HG03108 (cell line): ENCODE measurements around the gene ADGRF3.
"Not testable (repeated sequence)": the region's sequence is repeated elsewhere in the genome, so short reads cannot be mapped to it uniquely, and the experiment has no call there.

Experiments
- ATAC-seq: cut with Tn5 transposase; IDR thresholded peaks from one replicate; pipeline ENCODE4 v1.9.1; 2021; ENCODE audit warnings: moderate library complexity; ENCODE audit not compliant: unreplicated experiment

ADGRF3 gene

DNA sequence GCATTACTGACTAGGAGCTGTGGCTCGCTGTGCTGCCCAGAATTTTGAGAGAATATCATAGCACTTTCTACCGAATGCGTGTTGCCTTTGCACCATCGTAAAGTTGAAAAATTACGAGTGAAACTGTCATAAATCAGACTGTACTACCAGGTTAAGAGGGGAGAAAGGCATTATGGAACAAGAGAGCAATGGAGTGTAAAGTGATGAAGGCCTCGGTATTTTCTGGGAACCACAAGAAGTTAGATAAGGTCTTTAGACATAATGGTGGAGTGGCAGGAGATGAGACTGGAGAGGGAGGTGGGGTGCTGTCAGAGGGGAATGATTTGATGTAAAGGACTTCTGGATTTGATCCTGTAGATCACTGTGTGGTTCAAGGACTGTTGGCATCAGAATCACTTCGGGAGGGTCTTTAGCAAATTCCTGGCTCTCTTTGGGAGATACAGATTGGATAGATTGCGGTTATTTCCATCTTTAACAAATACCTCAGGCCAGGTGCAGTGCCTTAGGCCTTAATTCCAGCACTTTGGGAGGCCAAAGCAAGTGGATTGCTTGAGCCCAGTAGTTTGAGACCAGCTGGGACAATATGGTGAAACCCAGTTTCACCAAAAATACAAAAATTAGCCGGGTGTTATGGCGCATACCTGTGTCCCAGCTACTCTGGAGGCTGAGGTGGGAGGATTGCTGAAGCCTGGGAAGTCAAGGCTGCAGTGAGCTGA lies 4.9 kb upstream of the ADGRF3 start:
- no peak for ATAC-seq

DNA sequence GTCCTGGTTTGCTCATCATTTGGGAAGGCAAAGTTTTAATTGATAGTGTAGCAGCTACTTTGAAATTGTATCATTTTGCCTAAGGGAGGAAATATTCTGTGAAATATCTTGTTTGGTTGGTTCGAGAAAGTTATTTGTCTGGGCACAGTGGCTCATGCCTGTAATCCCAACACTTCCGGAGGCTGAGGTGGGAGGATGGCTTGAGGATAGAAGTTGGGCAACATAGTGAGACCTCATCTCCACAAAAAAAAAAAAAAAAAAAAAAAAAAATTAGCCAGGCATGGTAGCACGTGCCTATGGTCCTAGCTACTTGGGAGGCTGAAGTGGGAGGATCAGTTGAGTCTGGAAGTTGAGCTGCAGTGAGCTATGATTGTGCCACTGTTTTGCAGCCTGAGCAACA lies 3.1 kb upstream of the ADGRF3 start:
- no peak for ATAC-seq

DNA sequence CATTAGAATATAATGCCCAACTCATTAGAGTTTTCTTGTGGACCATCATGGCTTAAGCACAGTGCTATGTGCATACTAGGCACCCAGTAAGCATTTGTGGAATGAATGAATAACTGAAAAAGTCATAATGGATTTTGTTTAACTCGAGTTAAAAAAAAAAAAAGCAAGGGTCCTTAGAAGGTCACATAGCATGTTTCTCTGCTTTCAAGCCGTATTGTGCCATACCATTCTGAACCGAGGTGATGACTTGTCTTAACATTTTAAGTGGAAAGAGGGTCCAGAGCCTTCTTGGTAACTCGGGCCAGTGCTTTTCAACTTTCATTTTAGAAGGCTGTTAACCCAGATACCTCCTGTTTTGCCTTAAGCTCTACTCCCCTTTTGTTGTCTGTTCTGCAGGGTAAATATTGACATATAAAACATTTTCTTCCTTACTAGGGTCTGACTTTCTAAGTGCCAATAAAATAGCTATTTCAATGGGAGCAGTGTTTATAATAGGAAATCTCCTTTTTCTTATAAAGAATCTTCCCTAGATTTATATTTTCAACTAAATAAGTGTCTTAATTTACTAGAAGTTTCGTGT lies 787 bp upstream of the ADGRF3 start:
- ATAC-seq: no peak

DNA sequence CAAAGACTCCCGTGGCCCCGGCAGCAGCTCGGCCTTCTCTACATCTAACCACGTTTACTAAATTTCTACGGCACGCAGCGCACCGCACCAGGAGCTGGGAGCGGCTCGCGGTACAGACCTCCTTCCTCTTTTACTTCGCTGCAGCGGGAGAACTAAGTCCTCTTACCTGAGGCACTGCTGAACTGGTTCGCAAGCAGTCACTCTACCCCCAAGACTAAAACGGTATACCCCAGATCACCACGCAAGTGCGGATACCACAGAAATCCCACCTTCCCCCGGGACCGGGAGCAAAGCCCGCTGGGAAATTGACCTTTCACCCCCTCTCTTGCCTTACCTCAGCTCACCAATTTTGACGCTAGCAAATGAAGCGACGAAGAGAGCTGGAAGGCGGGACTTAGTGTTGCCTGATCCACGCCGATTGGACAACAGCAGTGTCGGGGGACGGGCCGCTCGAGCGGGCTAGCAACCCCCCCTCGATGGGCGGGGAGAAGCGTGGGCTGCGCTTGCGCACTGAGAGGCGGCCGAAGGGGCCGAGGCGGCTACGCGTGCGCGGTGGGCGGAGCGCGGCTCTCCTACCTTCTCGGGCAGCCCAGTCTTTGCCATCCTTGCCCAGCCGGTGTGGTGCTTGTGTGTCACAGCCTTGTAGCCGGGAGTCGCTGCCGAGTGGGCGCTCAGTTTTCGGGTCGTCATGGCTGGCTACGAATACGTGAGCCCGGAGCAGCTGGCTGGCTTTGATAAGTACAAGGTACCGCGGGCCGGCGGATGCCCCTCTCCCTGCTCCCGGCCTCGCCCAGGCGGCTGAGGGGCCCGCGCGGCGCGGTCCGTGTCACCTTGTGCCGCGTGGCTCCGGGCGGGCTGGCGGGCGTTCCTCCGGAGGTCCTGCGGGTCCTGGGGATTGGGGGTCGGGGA lies 790 bp downstream of the ADGRF3 start, which contains the start of gene SELENOI:
Gene SELENOI, plus strand, starts transcription at position 599 of the 909 bp plus-strand sequence. Its CDS starts 90 bp downstream, at position 689.
- peak; percentile 92 for ATAC-seq

DNA sequence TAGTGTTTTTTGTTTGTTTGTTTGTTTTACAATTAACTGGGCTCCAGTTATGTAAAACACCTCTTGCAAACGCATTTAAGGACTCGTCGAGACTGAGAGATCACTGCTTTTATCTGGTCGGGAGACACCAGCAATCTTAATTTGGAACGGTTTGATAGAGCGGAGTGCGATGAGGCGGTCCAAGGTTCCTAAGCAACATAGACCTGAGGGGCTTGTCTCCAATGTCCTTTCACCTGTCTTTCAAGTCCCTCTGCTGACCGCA lies 1.4 kb downstream of the ADGRF3 start:
- ATAC-seq: no peak

DNA sequence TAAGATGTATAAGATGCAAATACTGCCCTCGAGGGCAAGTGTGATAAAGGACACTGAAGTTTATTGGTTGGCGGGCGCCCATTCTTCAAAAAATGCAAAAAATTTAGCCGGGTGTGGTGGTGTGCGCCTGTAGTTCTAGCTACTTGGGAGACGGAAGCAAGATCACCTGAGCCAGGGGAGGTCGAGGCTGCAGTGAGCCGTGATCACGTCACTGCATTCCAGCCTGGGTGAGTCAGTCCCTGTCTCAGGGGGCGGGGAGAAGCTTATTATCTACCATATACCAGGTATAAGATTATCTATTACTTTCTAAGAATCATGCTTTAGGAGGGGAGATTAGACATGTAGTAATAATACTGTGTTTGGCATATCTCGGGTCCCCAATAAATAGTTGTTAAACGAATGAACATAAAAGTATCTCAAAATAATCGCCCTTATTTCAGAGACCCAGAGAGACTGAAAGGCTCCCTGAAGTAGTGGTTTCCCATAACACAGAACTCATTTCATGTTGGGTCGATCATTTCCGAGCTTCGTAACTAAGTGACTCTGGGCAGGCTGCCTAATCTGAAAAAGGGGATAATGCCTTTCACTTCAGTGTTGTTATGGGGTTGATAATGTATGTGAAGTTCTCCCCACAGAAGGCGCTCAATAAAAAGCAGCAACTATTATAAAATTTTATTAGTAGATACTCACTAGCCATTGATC lies 1.9 kb downstream of the ADGRF3 start:
- no peak for ATAC-seq

DNA sequence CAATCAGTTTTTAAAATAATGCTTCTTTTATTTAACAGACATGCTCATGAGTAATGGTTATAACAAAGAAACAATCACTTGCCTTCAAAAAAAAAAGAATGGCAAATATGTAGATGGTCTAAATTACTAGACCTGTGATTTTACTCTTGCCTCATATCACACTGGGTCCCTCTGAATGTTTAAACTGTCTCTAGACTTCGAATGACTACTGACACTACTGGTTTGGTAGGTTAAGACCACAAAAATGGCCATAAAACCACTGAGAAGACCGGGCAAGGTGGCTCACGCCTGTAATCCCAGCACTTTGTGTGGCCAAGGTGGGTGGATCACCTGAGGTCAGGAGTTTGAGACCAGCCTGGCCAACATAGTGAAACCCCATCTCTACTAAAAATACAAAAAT lies 5.8 kb downstream of the ADGRF3 start:
- ATAC-seq: no peak

DNA sequence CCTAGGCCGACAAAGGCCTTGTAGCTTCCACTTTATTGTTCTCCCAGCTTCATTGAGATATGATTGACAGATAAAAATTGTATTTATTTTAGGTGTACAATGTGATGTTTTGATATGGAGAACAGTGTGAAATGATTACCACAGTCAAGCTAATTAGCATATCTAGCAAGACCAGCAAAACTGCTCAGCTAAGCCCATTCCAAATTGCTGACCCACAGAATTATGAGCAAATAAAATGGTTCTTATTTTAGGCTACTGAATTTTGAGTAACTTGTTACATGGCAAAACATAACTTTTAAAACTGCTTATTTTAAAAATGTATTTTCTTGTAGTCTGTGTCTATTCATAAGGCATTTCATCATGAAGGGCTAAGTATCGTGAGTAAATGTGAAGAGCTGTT lies 9.3 kb downstream of the ADGRF3 start:
- ATAC-seq: no peak

DNA sequence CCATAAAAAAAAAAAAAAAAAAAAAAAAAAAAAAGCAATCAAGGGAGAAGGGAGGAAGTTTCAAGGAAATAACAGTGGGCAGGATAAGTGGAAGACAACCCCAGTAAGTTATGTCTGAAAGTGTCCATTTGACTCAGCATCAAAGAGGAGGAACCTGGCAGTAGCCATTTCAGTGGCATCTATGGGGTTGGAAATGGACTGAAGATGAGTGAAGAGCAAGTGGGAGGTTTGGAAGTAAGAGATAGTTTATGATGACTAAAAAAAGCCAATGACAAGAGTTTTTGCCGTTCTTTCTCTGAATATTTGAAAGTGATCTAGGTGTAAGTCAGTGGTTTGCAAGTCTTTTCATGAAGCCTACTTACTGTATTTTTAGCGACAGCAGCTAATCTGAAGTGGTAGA lies 9.9 kb downstream of the ADGRF3 start:
- no peak for ATAC-seq

DNA sequence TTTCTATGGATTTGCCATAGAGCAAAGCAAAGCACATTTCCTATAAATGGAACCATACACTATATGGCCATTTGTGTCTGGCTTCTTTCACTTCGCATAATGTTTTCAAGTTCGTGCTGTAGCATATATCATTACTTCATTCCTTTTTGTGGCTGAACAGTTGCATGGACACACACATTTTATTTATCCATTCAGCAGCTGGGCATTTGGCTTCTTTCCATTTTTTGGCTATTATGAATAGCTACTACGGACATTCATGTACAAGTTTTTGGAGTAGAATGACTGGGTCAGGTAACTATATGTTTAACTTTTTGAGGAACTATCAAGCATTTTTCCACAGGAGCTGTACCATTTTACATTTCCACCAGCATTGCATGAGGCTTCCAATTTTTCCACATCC lies 11.4 kb downstream of the ADGRF3 start:
- ATAC-seq: no peak

DNA sequence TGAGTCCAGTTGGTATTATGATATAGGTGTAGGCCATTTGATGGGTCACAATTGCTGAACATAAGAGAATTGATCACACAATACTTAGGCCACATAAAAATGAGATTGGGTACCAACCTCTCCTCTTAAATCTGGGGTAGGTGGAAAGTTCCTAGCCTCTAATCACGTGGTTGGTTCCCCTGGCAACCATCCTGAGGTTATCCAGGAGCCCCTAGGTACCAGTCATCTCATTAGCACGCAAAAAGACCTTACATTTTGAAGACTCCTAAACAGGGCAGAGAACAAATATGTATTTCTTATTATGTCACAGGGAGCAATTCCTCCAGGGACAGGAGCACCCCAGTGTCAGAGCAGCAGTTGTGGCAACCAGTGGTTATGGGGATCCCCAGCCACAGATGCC lies 13.3 kb downstream of the ADGRF3 start:
- ATAC-seq: no peak

DNA sequence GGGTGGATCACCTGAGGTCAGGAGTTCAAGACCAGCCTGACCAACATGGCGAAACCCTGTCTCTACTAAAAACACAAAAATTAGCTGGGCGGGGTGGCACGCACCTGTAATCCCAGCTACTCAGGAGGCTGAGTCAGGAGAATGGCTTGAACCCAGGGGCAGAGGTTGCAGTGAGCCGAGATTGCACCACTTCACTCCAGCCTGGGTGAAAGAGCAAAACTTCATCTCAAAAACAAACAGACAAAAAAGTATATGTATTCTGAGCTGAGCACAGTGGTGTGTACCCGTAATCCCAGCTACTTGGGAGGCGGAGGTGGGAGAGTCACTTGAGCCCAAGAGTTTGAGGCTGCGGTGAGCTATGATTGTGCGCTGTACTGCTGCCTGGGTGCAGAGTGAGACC lies 15.3 kb downstream of the ADGRF3 start:
- ATAC-seq: not testable (repeated sequence)

DNA sequence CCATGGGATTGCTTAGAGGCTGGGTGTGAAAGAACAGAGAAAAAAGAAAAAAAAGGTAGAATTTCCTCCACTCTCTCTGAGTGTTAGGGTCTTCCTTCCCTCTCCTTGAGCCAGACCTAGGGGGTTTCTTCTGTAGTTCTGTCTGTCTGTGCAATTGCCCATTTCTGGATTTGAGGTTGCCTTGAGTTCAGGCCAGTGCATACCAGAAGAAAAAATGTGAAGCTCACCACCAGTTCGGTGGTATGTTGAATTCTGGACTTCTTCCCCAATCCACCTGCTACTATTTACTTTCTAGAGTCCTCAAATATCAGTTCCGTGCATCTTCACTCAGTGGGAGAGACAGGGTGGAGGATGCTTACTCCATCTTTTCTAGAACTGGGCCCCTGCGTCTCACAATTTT lies 16.0 kb downstream of the ADGRF3 start:
- ATAC-seq: no peak

DNA sequence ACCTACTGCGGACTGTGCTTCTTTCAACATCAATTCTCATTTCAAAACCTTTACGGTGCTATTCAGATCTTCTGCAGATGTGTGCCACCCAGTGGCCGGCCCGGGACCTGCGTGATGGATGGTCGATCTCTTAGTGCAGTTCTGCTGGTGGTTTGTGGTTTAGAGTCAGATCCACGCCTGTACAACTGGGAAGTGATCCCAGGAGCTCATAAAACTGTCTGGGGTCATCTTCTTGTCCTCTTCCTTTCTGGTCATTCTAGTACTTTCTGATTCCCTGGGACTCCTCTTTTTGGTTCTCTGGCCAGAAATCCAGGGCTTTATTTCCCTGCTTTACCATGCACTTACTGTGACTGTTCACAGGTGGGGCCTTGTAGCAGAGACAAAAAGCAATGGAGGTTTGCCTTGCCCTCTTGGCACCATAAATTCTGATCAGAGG lies 16.5 kb downstream of the ADGRF3 start:
- no peak for ATAC-seq

DNA sequence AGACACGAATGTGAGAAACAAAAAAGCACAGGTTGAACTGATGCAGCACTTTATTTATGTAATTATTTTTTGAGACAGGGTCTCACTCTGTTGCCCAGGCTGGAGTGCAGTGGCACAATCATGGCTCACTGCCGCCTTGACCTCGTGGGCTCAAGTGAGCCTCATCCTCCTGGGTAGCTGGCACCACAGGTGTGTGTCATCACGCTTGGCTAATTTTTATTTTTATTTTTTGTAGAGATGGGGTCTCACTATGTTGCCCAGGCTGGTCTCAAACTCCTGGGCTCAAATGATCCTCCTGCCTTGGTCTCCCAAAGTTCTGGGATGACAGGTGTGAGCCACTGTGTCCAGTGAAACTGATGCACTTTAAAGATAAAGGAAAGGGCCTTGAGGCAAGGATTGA lies 17.5 kb downstream of the ADGRF3 start:
- not testable (repeated sequence) for ATAC-seq

DNA sequence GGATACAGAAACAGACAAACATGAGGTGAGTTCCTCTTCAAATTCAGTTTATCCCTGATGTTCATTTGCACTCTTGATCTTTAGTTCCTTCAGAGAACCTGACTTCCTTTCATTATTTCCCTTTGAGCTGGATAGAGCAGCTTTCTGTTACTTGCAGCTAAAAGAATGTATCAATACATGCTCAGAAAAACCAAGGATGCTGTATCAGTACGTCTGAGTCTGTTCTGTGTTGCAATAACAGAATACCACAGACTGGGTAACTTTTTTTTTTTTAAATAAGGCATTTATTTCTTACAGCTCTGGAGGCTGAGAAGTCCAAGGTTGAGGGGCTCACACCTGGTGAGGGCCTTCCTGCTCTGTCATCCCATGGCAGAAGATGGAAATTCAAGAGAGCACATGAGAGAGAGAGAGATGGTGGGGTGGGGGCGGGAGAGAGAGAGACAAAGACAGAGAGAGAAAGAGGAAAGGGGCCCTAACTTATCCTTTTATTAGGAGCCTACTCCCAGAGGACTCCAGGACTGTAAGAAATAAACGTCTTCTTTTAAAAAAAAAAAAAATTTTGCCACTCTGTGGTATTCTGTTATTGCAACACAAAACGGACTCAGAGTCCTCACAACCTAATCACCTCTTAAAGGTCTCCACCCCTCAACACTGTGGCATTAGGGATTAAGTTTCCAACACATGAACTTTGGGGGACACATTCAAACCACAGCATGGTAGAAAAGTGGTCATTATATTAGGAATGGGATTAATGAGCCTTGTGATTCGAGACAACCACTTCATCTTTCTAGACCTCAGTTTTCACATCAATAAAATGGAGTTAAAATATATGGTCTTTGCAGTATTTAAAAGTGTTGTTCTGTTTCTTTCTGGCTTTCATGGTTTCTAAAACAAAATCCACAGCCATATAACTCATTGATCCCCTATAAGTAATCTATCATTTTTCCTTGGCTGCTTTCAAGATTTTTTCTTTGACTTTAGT lies 19.0 kb downstream of the ADGRF3 start:
- no peak for ATAC-seq

DNA sequence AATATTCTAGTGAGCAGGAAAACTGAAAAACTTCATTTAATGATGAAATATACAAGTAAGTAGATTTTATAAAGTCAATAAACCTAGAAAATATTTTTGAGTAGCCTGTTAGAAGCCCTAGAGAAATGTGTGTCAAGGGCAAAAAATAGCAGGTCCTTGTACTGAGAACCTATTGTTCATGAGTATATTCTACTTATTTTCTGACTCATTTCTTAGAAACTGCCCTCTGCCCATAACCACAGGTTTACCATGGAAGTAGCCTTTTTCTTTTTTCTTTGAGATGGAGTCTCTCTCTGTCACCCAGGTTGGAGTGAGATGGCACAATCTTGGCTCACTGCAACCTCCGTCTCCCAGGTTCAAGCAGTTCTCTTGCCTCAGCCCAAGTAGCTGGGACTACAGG lies 20.1 kb downstream of the ADGRF3 start:
- ATAC-seq: no peak

DNA sequence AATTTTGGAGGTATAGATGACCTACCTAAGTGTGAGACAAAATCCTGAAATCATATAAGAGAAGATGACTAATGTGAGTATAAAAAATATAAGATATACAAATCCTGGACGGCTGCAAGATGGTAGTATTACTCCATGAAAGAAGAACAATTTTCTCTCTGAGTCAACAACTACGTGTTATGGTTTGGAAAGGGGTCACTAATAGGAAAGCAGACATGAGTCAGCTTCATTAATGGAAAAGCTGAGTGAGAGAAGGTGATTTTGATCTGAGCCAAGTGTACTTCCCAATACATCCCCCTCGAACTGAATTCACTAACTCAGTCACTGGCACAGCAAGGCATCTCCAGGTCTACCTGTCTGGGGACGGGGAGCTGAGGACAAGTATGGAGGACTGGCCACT lies 20.7 kb downstream of the ADGRF3 start:
- no peak for ATAC-seq

DNA sequence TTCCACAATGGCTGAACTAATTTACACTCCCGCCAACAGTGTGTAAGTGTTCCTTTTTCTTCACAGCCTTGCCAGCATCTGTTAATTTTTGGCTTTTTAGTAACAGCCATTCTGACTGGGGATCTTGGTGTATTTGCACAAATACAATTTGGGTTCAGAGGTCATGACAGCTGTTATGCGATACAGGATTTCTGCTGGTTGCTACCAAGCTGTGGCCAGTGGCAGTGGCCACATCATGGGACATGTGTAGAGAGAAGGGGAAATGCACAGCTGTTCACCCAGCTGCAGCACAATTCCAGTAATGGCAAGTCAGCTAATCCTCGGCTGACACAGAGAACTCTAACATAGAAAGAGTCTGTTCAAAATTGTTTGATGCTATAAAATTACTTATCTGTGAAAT lies 21.7 kb downstream of the ADGRF3 start:
- no peak for ATAC-seq

DNA sequence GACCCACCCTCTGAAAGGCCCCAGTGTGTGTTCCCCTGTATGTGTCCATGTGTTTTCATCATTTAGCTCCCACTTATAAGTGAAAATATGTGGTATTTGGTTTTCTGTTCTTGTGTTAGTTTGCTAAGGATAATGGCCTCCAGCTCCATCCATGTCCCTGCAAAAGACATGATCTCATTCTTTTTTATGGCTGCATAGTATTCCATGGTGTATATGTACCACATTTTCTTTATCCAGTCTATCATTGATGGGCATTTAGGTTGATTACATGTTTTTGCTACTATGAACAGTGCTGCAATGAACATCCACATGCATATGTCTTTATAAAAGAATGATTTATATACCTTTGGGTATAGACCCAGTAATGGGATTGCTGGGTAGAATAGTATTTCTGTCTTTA lies 22.1 kb downstream of the ADGRF3 start:
- ATAC-seq: not testable (repeated sequence)
